Sigmoid colon (tissue), 4 donors: ENCODE data around the gene SND1.

ENCODE experiments used
- POLR2AphosphoS5 ChIP-seq, 4 donors: sonication (generic); formaldehyde crosslinking; IDR thresholded peaks; one replicate each; pipeline ENCODE4 v1.6.1; 2017; ENCODE audit warnings: antibody characterized with exemption in 4 of 4
- TF ChIP-seq, protein P1 (sequence below), 4 experiments: fragments of 450-650 bp in 3 of 4; fragments of 200-600 bp in 1 of 4; IDR thresholded peaks; one replicate each; pipeline ENCODE4 v1.5.1; 2016 to 2019; ENCODE audit warnings: antibody characterized with exemption in 4 of 4, mild to moderate bottlenecking in 3 of 4, moderate library complexity in 2 of 4

DNA sequence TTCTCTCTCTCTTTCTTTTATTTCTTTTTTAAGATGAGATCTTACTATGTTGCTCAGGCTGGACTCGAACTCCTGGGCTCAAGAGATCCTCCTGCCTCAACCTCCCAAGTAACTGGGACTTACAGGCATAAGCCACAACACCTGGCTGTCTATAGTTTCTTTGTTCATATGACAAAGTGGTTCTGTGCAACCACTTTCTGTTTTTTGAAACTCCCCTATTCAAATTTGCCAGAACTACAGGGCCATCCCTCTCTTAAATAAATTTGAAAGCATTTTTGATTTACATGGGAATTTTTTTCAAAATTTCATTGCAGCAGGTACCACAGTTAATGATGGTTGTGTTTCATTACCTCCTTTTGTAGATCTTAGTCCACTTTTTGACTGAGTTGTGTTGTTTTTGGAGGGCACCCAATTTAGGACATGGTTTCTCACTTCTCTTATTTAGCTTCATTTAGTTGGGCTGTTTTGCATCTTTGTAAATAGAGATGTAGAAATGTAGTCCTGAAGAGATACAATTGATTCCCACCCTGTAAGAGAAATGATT, 260.0 kb downstream of the SND1 start:
- no peak for TF ChIP-seq POLR2AphosphoS5 (IDR thresholded peaks at IDR 0.05)
- TF ChIP-seq, protein P1, sequence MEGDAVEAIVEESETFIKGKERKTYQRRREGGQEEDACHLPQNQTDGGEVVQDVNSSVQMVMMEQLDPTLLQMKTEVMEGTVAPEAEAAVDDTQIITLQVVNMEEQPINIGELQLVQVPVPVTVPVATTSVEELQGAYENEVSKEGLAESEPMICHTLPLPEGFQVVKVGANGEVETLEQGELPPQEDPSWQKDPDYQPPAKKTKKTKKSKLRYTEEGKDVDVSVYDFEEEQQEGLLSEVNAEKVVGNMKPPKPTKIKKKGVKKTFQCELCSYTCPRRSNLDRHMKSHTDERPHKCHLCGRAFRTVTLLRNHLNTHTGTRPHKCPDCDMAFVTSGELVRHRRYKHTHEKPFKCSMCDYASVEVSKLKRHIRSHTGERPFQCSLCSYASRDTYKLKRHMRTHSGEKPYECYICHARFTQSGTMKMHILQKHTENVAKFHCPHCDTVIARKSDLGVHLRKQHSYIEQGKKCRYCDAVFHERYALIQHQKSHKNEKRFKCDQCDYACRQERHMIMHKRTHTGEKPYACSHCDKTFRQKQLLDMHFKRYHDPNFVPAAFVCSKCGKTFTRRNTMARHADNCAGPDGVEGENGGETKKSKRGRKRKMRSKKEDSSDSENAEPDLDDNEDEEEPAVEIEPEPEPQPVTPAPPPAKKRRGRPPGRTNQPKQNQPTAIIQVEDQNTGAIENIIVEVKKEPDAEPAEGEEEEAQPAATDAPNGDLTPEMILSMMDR (IDR thresholded peaks at IDR 0.05): no peak
